ENCODE results near the gene TTC28. TPM values are rescaled to one million over a fixed set of nuclear protein-coding genes. Genes with fewer than 3 reads are reported as not detected.

TTC28 gene
- total RNA-seq, 2 donors from 2014 or later, result 94.2 to 170 TPM

DNA sequence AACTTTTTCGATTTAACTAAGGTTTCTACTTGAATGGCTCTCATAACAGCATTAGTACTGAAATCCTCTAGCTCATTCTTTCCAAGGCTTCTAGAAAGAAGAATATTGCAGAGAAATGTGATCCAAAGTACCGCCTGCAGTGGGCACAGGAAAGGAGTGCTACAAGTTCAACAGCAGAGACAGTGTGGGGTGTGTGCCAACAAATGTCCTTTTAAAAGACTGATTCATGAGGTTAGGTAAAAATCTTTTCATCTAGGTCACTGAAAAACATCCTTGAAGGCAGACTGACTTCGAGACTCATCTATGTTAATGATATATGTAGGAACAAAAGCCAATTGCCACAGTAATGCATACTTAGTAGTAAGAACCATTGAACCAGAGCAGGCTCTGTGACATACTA, 411.5 kb downstream of the TTC28 start:
- Histone ChIP-seq H3K36me3 (no peaks in the 10 kb centered on the region), H3K9me3 (no peaks in the 10 kb centered on the region), H3K27me3 (replicated peaks; ENCODE audit: insufficient read depth) (no peaks in the 10 kb centered on the region), H3K4me3 (peak overlapping the region; percentile 6), H3K27ac (peak overlapping the region; percentile 60 to 67), H3K4me1 (ENCODE audit: control insufficient read depth in 1 of 2, low read depth in 2 of 2) (peaks cover 15 to 36% of the 10 kb centered on the region in 2 donors)
- no peak for DNase-seq (ENCODE audit: low spot score)
- ATAC-seq (ENCODE audit: insufficient number of reproducible peaks, low FRiP score, low read depth), result no peak
- TF ChIP-seq, protein P1, sequence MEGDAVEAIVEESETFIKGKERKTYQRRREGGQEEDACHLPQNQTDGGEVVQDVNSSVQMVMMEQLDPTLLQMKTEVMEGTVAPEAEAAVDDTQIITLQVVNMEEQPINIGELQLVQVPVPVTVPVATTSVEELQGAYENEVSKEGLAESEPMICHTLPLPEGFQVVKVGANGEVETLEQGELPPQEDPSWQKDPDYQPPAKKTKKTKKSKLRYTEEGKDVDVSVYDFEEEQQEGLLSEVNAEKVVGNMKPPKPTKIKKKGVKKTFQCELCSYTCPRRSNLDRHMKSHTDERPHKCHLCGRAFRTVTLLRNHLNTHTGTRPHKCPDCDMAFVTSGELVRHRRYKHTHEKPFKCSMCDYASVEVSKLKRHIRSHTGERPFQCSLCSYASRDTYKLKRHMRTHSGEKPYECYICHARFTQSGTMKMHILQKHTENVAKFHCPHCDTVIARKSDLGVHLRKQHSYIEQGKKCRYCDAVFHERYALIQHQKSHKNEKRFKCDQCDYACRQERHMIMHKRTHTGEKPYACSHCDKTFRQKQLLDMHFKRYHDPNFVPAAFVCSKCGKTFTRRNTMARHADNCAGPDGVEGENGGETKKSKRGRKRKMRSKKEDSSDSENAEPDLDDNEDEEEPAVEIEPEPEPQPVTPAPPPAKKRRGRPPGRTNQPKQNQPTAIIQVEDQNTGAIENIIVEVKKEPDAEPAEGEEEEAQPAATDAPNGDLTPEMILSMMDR (IDR thresholded peaks at IDR 0.05), result no peak

DNA sequence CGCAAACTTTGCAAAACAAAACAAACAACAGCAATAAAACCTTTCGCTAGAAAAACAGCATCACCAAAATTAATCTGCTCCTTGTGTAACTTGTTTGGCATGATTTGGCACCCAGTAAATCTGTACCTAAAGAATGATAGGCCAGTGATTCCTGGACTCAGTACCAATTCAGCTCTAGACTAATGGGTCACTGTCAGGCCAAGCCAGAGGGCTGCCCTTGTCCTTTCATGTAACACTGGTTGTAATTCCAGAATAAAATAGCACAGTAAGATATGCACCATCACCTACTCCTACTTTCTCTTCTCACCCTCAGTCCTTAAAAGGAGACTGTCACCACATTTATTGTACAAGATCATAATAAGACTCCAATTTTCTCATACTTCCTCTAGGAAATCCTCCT, 419.0 kb downstream of the TTC28 start:
- no peak overlapping the region for H3K4me3 ChIP-seq
- no peak overlapping the region for H3K27ac ChIP-seq
- peaks cover 0 to 6% of the 10 kb centered on the region in 2 donors for H3K4me1 ChIP-seq (ENCODE audit: control insufficient read depth in 1 of 2, low read depth in 2 of 2)
- no peaks in the 10 kb centered on the region for H3K27me3 ChIP-seq (replicated peaks; ENCODE audit: insufficient read depth)
- no peaks in the 10 kb centered on the region for H3K9me3 ChIP-seq
- TF ChIP-seq, protein P1 (IDR thresholded peaks at IDR 0.05), result no peak
- ATAC-seq (ENCODE audit: insufficient number of reproducible peaks, low FRiP score, low read depth) (no peak), DNase-seq (ENCODE audit: low spot score) (no peak)
- no peaks in the 10 kb centered on the region for H3K36me3 ChIP-seq

DNA sequence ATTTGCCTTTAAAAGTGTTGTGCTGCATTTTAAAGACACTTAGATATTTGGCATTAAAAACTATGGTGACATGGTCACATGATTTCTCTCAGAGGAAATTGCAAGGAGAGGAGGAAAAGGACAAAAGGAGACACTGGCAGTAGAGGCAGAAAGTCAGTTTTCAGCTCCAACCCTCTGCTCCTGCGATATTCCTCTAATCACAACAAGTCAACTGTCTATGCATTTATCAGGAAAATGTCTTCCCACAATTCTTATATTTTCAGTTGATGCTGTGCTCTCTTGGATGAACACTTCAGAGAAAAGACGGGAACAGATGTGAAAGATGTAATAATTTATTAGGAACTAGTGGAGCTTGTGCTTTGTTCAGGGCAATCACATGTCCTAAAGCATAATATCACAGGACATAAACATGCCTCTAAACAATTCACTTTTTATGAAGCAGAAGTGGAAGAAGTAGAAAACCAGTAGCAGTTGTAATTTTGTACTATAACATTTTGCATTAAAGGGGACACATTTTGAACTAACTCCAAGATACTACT, 419.8 kb downstream of the TTC28 start:
- TF ChIP-seq, protein P1 (IDR thresholded peaks at IDR 0.05), result no peak
- DNase-seq (ENCODE audit: low spot score), result no peak
- ATAC-seq (ENCODE audit: insufficient number of reproducible peaks, low FRiP score, low read depth), result no peak
- Histone ChIP-seq H3K36me3 (no peaks in the 10 kb centered on the region), H3K9me3 (no peaks in the 10 kb centered on the region), H3K27me3 (replicated peaks; ENCODE audit: insufficient read depth) (no peaks in the 10 kb centered on the region), H3K4me1 (ENCODE audit: control insufficient read depth in 1 of 2, low read depth in 2 of 2) (peaks cover 0 to 6% of the 10 kb centered on the region in 2 donors), H3K27ac (no peak overlapping the region), H3K4me3 (no peak overlapping the region)

DNA sequence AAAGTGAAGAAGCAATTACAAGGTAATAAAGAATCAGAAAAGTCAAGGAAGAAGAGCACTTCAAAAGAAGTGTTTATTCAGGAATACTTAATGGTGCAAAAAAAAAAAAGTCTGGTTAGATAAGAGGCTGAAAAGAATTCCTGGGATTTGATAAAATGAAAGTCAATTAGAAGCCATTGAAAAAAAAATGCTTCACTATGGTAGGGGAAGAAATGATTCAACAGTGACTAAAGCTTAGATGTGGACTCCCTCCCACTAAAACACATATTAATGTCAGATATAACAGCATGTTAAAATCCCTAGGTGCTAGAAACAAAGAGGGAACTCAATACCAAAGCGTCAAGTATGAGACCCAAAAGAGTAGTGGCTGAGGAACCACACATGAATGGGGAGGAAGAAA, 425.2 kb downstream of the TTC28 start:
- no peaks in the 10 kb centered on the region for H3K36me3 ChIP-seq
- no peaks in the 10 kb centered on the region for H3K27me3 ChIP-seq (replicated peaks; ENCODE audit: insufficient read depth)
- DNase-seq (ENCODE audit: low spot score), result no peak
- no peak overlapping the region for H3K4me3 ChIP-seq
- ATAC-seq (ENCODE audit: insufficient number of reproducible peaks, low FRiP score, low read depth), result no peak
- TF ChIP-seq, protein P1 (IDR thresholded peaks at IDR 0.05), result no peak
- H3K9me3 ChIP-seq, result no peaks in the 10 kb centered on the region
- H3K27ac ChIP-seq, result no peak overlapping the region
- peaks cover 0 to 2% of the 10 kb centered on the region in 2 donors for H3K4me1 ChIP-seq (ENCODE audit: control insufficient read depth in 1 of 2, low read depth in 2 of 2)

DNA sequence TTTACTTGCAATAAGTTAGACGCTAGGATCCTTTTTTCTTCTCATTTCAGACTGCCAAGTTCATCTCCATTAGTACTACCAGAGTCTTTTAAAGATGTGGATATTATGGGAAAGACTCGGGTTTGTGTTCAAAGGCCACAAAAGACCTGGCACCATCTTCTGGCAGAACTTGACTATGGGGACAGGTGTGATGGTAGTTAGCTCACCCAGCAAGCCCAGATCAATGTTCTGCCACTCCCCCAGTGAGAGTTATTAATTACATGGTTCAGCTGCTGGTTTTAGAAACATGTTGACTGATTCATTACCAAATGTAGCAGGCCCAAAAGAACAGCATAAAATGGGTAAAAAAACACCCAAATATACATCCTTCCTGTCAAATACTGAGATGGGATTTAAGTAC, 427.1 kb downstream of the TTC28 start:
- Histone ChIP-seq H3K4me3 (no peak overlapping the region), H3K27ac (no peak overlapping the region), H3K36me3 (no peaks in the 10 kb centered on the region), H3K4me1 (ENCODE audit: control insufficient read depth in 1 of 2, low read depth in 2 of 2) (no peaks in the 10 kb centered on the region), H3K9me3 (no peaks in the 10 kb centered on the region), H3K27me3 (replicated peaks; ENCODE audit: insufficient read depth) (no peaks in the 10 kb centered on the region)
- TF ChIP-seq, protein P1 (IDR thresholded peaks at IDR 0.05), result no peak
- no peak for DNase-seq (ENCODE audit: low spot score)
- ATAC-seq (ENCODE audit: insufficient number of reproducible peaks, low FRiP score, low read depth), result no peak

All from thoracic aorta (tissue), 2 donors.